PC-9 (cell line): ENCODE results near the gene JKAMP. TPM values are rescaled to one million over a fixed set of nuclear protein-coding genes. Genes with fewer than 3 reads are reported as not detected.

Experiments used
- BruUV-seq: library from RNA; stranded (reverse); fragments of 400-500 nt; replicated peaks from 2 replicates; lab custom pipeline; 2021; lab: Mats Ljungman, UMichigan
- CTCF ChIA-PET: fragments of 300-600 bp; sonication (Branson Sonifier 250); formaldehyde crosslinking; loops from one replicate; lab custom pipeline; 2022; ENCODE audit warnings: antibody characterized with exemption; lab: Charles Lee
- POLR2A ChIA-PET: fragments of 300-600 bp; sonication (Branson Sonifier 250); formaldehyde crosslinking; loops from one replicate; lab custom pipeline; 2022; ENCODE audit warnings: antibody characterized with exemption; ENCODE audit not compliant: unreplicated experiment; lab: Charles Lee
- DNase-seq, 2 experiments: peaks; one replicate each; pipeline versions ENCODE4 v3.0.0 to v3.0.0-alpha.2; 2015 to 2022; ENCODE audit warnings: mixed read lengths in 1 of 2
- H2AFZ ChIP-seq: fragments of 200-600 bp; sonication (generic); 2 replicates; pipeline ENCODE4 v1.8.1; 2017; ENCODE audit warnings: antibody characterized with exemption
- H3F3A ChIP-seq: fragments of 200-600 bp; sonication (generic); 2 replicates; pipeline ENCODE4 v1.8.1; 2017; ENCODE audit warnings: antibody characterized with exemption, mild to moderate bottlenecking, low read depth; ENCODE audit not compliant: insufficient read depth
- H3K27ac ChIP-seq: fragments of 200-600 bp; sonication (generic); 2 replicates; pipeline ENCODE4 v1.6.1; 2016; ENCODE audit warnings: mixed run types
- H3K27me3 ChIP-seq: fragments of 200-600 bp; sonication (generic); 2 replicates; pipeline ENCODE4 v1.6.1; 2016; ENCODE audit warnings: low read depth, mixed run types; ENCODE audit not compliant: insufficient read depth
- H3K36me3 ChIP-seq: fragments of 200-600 bp; sonication (generic); 2 replicates; pipeline ENCODE4 v1.6.1; 2016; ENCODE audit warnings: low read depth, mixed run types
- H3K4me1 ChIP-seq: fragments of 200-600 bp; sonication (generic); replicated peaks from 2 replicates; pipeline ENCODE4 v1.6.1; 2016; ENCODE audit warnings: mixed run types; ENCODE audit not compliant: insufficient read depth
- H3K4me2 ChIP-seq: fragments of 200-600 bp; sonication (generic); 2 replicates; pipeline ENCODE4 v1.6.1; 2017; ENCODE audit warnings: mixed run types
- H3K4me3 ChIP-seq: fragments of 200-600 bp; sonication (generic); 2 replicates; pipeline ENCODE4 v1.6.1; 2016; ENCODE audit warnings: mixed run types
- H3K79me2 ChIP-seq: fragments of 200-600 bp; sonication (generic); 2 replicates; pipeline ENCODE4 v1.6.1; 2017; ENCODE audit warnings: low read depth, mixed run types
- H3K9me2 ChIP-seq: fragments of 200-600 bp; sonication (generic); 2 replicates; pipeline ENCODE4 v1.8.1; 2017; ENCODE audit warnings: mild to moderate bottlenecking; ENCODE audit not compliant: insufficient read depth
- H3K9me3 ChIP-seq: fragments of 200-600 bp; sonication (generic); 2 replicates; pipeline ENCODE4 v1.8.1; 2016; ENCODE audit warnings: low read depth; ENCODE audit not compliant: insufficient read depth
- H4K20me1 ChIP-seq: fragments of 200-600 bp; sonication (generic); 2 replicates; pipeline ENCODE4 v1.8.1; 2017; ENCODE audit not compliant: insufficient read depth
- CTCF ChIP-seq: fragments of 200-600 bp; sonication (generic); conservative IDR thresholded peaks from 2 replicates; pipeline ENCODE4 v1.6.1; 2017; ENCODE audit warnings: mixed run types, antibody characterized with exemption, mild to moderate bottlenecking, moderate library complexity
- EZH2 ChIP-seq: fragments of 200-600 bp; sonication (generic); IDR thresholded peaks from 2 replicates; pipeline ENCODE4 v1.8.0; 2017; ENCODE audit warnings: antibody characterized with exemption, low read depth
- intact Hi-C: fragments of 100-400 bp; cut with micrococcal nuclease; formaldehyde crosslinking; loops from one replicate; pipeline ENCODE4 v1.10.0; 2022; ENCODE audit not compliant: unreplicated experiment
- total RNA-seq: library from RNA; stranded (reverse); gene quantifications from 2 replicates; pipeline ENCODE4 v1.2.3, GENCODE V29; 2021

JKAMP gene
- total RNA-seq, 1 experiment from 2014 or later: 60.1 TPM

DNA sequence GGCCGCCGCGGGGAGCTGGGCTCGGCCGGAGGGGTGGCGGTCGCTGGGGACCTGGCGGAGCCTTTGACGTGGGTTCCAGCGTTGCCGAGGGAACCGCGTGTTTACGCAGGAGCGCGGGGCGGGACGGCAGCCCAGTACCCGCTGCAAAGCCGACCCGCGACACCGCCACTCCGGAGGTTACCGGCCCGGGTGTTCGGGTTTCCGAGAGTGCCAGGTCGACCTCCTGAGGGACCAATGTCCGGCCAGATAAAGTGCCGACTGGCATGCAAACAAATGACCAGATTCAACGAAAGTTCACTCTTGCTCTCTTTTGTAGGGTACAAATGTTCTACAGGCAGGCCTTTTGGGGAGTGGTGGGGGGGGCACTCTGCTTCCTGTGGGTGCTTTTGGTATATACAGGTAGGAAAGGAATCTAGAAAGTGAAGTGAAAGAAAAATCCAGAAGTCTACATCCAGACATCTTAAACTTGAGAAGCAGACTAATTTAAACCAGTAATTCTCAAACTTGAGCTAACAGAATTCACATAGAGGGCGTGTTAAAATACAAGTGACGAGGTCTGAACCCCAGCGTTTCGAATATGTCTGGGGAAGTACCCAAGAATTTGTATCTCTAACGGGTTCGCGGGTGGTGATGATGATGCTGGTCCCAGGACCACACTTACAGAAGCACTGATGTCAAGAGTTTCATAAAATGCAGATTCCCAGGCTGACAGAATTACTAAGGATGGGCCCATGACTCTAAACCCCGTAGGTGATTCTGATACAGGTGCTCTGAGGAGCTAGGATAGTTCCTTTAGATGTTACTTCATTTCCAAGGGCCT, 18.8 kb upstream of the JKAMP start, which contains the start of gene GPR135:
GPR135 (minus strand) TSS at position 65 of the 820 bp plus-strand sequence. CDS start 154 bp downstream, outside the sequence.
- H3K4me3 ChIP-seq: no peak within 1 kb of the TSS
- peaks cover 14% of the 10 kb centered on the region for H3K36me3 ChIP-seq
- no peak within 1 kb of the TSS for H2AFZ ChIP-seq
- H3K27me3 ChIP-seq: no peaks in the 10 kb centered on the region
- no peaks in the 10 kb centered on the region for H3K9me2 ChIP-seq
- H3K4me1 ChIP-seq: no peaks in the 10 kb centered on the region
- TF ChIP-seq CTCF (no peak), EZH2 (no peak)
- ChIA-PET CTCF (no interaction called here), POLR2A (no interaction called here)
- no peaks in the 10 kb centered on the region; the same call in 1 of the 2 replicates for H3F3A ChIP-seq
- intact Hi-C loops: no loop called here
- DNase-seq: no peak
- BruUV-seq: no TSS peak
- H4K20me1 ChIP-seq: no peaks in the 10 kb centered on the region
- H3K79me2 ChIP-seq: no peaks in the 10 kb centered on the region
- no peak within 1 kb of the TSS for H3K4me2 ChIP-seq
- H3K27ac ChIP-seq: no peak within 1 kb of the TSS
- no peaks in the 10 kb centered on the region for H3K9me3 ChIP-seq

GRCh38 chr14:59474172-59474571, 10.1 kb upstream of the JKAMP start:
- intact Hi-C loops: no loop called here
- Histone ChIP-seq H3K4me1 (no peaks in the 10 kb centered on the region), H3K27ac (no peak overlapping the region), H3F3A (no peaks in the 10 kb centered on the region), H3K79me2 (peaks cover 24% of the 10 kb centered on the region), H2AFZ (no peak overlapping the region), H3K4me2 (no peak overlapping the region), H3K9me2 (no peaks in the 10 kb centered on the region), H4K20me1 (peaks cover 13% of the 10 kb centered on the region), H3K27me3 (no peaks in the 10 kb centered on the region), H3K4me3 (no peak overlapping the region), H3K9me3 (no peaks in the 10 kb centered on the region), H3K36me3 (peaks cover 63% of the 10 kb centered on the region)
- POLR2A ChIA-PET: no interaction called here
- no TSS peak for BruUV-seq
- no peak for DNase-seq
- CTCF ChIA-PET: no interaction called here
- TF ChIP-seq CTCF (no peak), EZH2 (no peak)

- no peaks in the 10 kb centered on the region for H3K27me3 ChIP-seq
- peaks cover 13% of the 10 kb centered on the region for H4K20me1 ChIP-seq
- POLR2A ChIA-PET: no interaction called here
- H3K9me3 ChIP-seq: no peaks in the 10 kb centered on the region
- TF ChIP-seq CTCF: no peak
- TF ChIP-seq EZH2: no peak
- CTCF ChIA-PET: no interaction called here
- H3K4me1 ChIP-seq: peaks cover 11% of the 10 kb centered on the region
- no peaks in the 10 kb centered on the region for H3K9me2 ChIP-seq
- peaks cover 70% of the 10 kb centered on the region for H3K36me3 ChIP-seq
- no peak overlapping the region for H3K4me2 ChIP-seq
- H3K27ac ChIP-seq: no peak overlapping the region
- H3K4me3 ChIP-seq: no peak overlapping the region
- no peak for DNase-seq
- H2AFZ ChIP-seq: no peak overlapping the region
- H3F3A ChIP-seq: no peaks in the 10 kb centered on the region
- H3K79me2 ChIP-seq: peaks cover 39% of the 10 kb centered on the region
- intact Hi-C loops: no loop called here
- no TSS peak for BruUV-seq
Observed at GRCh38 chr14:59475709-59476108, 8.6 kb upstream of the JKAMP start.
